ENCODE data around the gene IRGC.

Gene IRGC

GRCh38 chr19:43704002-43704705 lies 11.7 kb upstream of the IRGC start:
- Histone ChIP-seq H3K27ac (ENCODE audit: low read depth, low read length, poor library complexity, severe bottlenecking) (no peak overlapping the region), H3K36me3 (ENCODE audit: insufficient read depth, low read length) (no peaks in the 10 kb centered on the region; the same call in 1 of the 2 replicates), H3K9me2 (ENCODE audit: low read depth, low read length) (no peaks in the 10 kb centered on the region), H3K4me1 (ENCODE audit: insufficient read depth, low read length, severe bottlenecking) (peaks cover 4% of the 10 kb centered on the region), H3K9ac (ENCODE audit: low read length) (no peak overlapping the region), H2AFZ (ENCODE audit: low read length) (no peak overlapping the region), H3K79me2 (ENCODE audit: insufficient read depth, low read length) (no peaks in the 10 kb centered on the region), H4K20me1 (ENCODE audit: insufficient read depth, low read length) (no peaks in the 10 kb centered on the region), H3K4me2 (ENCODE audit: low read length) (no peak overlapping the region), H3K27me3 (ENCODE audit: insufficient read depth, low read length) (no peaks in the 10 kb centered on the region; the same call in 1 of the 2 replicates), H3K4me3 (ENCODE audit: low read depth, low read length, poor library complexity, severe bottlenecking) (no peak overlapping the region), H3F3A (ENCODE audit: insufficient read depth, low read length) (no peaks in the 10 kb centered on the region), H3K9me3 (ENCODE audit: low read length) (0 out of 2 replicates have a peak, but pooled peaks cover 3% of the 10 kb centered on the region)
- no peak for TF ChIP-seq EZH2 (IDR thresholded peaks at IDR 0.05; ENCODE audit: borderline replicate concordance, low read length)
- no peak for TF ChIP-seq CTCF (IDR thresholded peaks at IDR 0.05; ENCODE audit: low read length)

- 0 out of 2 replicates have a peak, but pooled peaks cover 3% of the 10 kb centered on the region for H3K9me3 ChIP-seq (ENCODE audit: low read length)
Observed at GRCh38 chr19:43705729-43706128, 10.1 kb upstream of the IRGC start.

GRCh38 chr19:43707158-43707712 lies 8.6 kb upstream of the IRGC start:
- H3K4me1 ChIP-seq (ENCODE audit: insufficient read depth, low read length, severe bottlenecking), result no peaks in the 10 kb centered on the region
- TF ChIP-seq EZH2 (IDR thresholded peaks at IDR 0.05; ENCODE audit: borderline replicate concordance, low read length), result no peak
- no peak for TF ChIP-seq CTCF (IDR thresholded peaks at IDR 0.05; ENCODE audit: low read length)
- H3K4me3 ChIP-seq (ENCODE audit: low read depth, low read length, poor library complexity, severe bottlenecking), result no peak overlapping the region
- no peaks in the 10 kb centered on the region for H3K79me2 ChIP-seq (ENCODE audit: insufficient read depth, low read length)
- H4K20me1 ChIP-seq (ENCODE audit: insufficient read depth, low read length), result no peaks in the 10 kb centered on the region
- 0 out of 2 replicates have a peak, but pooled peaks cover 3% of the 10 kb centered on the region for H3K9me3 ChIP-seq (ENCODE audit: low read length)
- no peaks in the 10 kb centered on the region; the same call in 1 of the 2 replicates for H3K27me3 ChIP-seq (ENCODE audit: insufficient read depth, low read length)
- H3K9me2 ChIP-seq (ENCODE audit: low read depth, low read length), result no peaks in the 10 kb centered on the region
- H3F3A ChIP-seq (ENCODE audit: insufficient read depth, low read length), result no peaks in the 10 kb centered on the region
- H3K27ac ChIP-seq (ENCODE audit: low read depth, low read length, poor library complexity, severe bottlenecking), result no peak overlapping the region
- no peak overlapping the region for H3K9ac ChIP-seq (ENCODE audit: low read length)
- no peak overlapping the region for H2AFZ ChIP-seq (ENCODE audit: low read length)
- no peak overlapping the region for H3K4me2 ChIP-seq (ENCODE audit: low read length)
- no peaks in the 10 kb centered on the region; the same call in 1 of the 2 replicates for H3K36me3 ChIP-seq (ENCODE audit: insufficient read depth, low read length)

More at GRCh38 chr19:43705729-43706128, 10.1 kb upstream of the IRGC start:
- Histone ChIP-seq H2AFZ (ENCODE audit: low read length) (no peak overlapping the region), H3K79me2 (ENCODE audit: insufficient read depth, low read length) (no peaks in the 10 kb centered on the region), H3F3A (ENCODE audit: insufficient read depth, low read length) (no peaks in the 10 kb centered on the region), H4K20me1 (ENCODE audit: insufficient read depth, low read length) (no peaks in the 10 kb centered on the region), H3K4me3 (ENCODE audit: low read depth, low read length, poor library complexity, severe bottlenecking) (no peak overlapping the region), H3K27ac (ENCODE audit: low read depth, low read length, poor library complexity, severe bottlenecking) (no peak overlapping the region), H3K4me1 (ENCODE audit: insufficient read depth, low read length, severe bottlenecking) (peaks cover 4% of the 10 kb centered on the region), H3K4me2 (ENCODE audit: low read length) (no peak overlapping the region), H3K9ac (ENCODE audit: low read length) (no peak overlapping the region), H3K36me3 (ENCODE audit: insufficient read depth, low read length) (no peaks in the 10 kb centered on the region; the same call in 1 of the 2 replicates), H3K9me2 (ENCODE audit: low read depth, low read length) (no peaks in the 10 kb centered on the region), H3K27me3 (ENCODE audit: insufficient read depth, low read length) (no peaks in the 10 kb centered on the region; the same call in 1 of the 2 replicates)
- TF ChIP-seq EZH2 (IDR thresholded peaks at IDR 0.05; ENCODE audit: borderline replicate concordance, low read length) (no peak), CTCF (IDR thresholded peaks at IDR 0.05; ENCODE audit: low read length) (no peak)

Data from OCI-LY1 (cell line).